ENCODE measurements around the gene LHPP. TPM values are rescaled to one million over a fixed set of nuclear protein-coding genes. Genes with fewer than 3 reads are reported as not detected.

Gene LHPP
- total RNA-seq, 1 experiment from 2014 or later = 24.7 TPM

- Histone ChIP-seq H2AFZ (no peak overlapping the region), H3K79me2 (ENCODE audit: low read depth) (no peaks in the 10 kb centered on the region), H3K4me3 (no peak overlapping the region), H3K27me3 (ENCODE audit: insufficient read depth, low read depth) (no peaks in the 10 kb centered on the region), H3K4me1 (replicated peaks; ENCODE audit: insufficient read depth) (no peaks in the 10 kb centered on the region), H3K36me3 (ENCODE audit: low read depth) (no peaks in the 10 kb centered on the region), H4K20me1 (ENCODE audit: insufficient read depth) (no peaks in the 10 kb centered on the region; the same call in 1 of the 2 replicates), H3K4me2 (no peak overlapping the region), H3K27ac (no peak overlapping the region), H3F3A (ENCODE audit: insufficient read depth, low read depth) (no peaks in the 10 kb centered on the region), H3K9me3 (ENCODE audit: insufficient read depth, low read depth) (no peaks in the 10 kb centered on the region), H3K9me2 (ENCODE audit: insufficient read depth) (no peaks in the 10 kb centered on the region)
- TF ChIP-seq CTCF (conservative IDR thresholded peaks at IDR 0.05) (no peak), EZH2 (IDR thresholded peaks at IDR 0.05; ENCODE audit: low read depth) (no peak)
- no peak for DNase-seq
- CTCF ChIA-PET = no interaction called here
- no TSS peak for BruUV-seq (replicated peaks)
- POLR2A ChIA-PET (ENCODE audit: unreplicated experiment) = no interaction called here
- intact Hi-C loops (cut with micrococcal nuclease; ENCODE audit: unreplicated experiment) = no loop called here
These were observed 130.5 kb downstream of the LHPP start for GRCh38 chr10:124592101-124592500.

- BruUV-seq (replicated peaks) = no TSS peak
- intact Hi-C loops (cut with micrococcal nuclease; ENCODE audit: unreplicated experiment) = no loop called here
- no peak for DNase-seq
- no peaks in the 10 kb centered on the region for H3F3A ChIP-seq (ENCODE audit: insufficient read depth, low read depth)
- no peaks in the 10 kb centered on the region for H3K79me2 ChIP-seq (ENCODE audit: low read depth)
- no peaks in the 10 kb centered on the region for H3K9me3 ChIP-seq (ENCODE audit: insufficient read depth, low read depth)
- no peak overlapping the region for H2AFZ ChIP-seq
- H3K9me2 ChIP-seq (ENCODE audit: insufficient read depth) = no peaks in the 10 kb centered on the region
- H3K4me3 ChIP-seq = no peak overlapping the region
- H3K36me3 ChIP-seq (ENCODE audit: low read depth) = no peaks in the 10 kb centered on the region
- no peak overlapping the region for H3K4me2 ChIP-seq
- ChIA-PET CTCF (no interaction called here), POLR2A (ENCODE audit: unreplicated experiment) (interaction anchor here (0.6 kb wide), 1 partner anchor 27 kb away, joined by 6 read pairs; no protein-coding TSS in a partner anchor)
- TF ChIP-seq CTCF (conservative IDR thresholded peaks at IDR 0.05) = no peak
- no peak for TF ChIP-seq EZH2 (IDR thresholded peaks at IDR 0.05; ENCODE audit: low read depth)
- no peak overlapping the region for H3K27ac ChIP-seq
- no peaks in the 10 kb centered on the region for H3K4me1 ChIP-seq (replicated peaks; ENCODE audit: insufficient read depth)
- H3K27me3 ChIP-seq (ENCODE audit: insufficient read depth, low read depth) = no peaks in the 10 kb centered on the region
- H4K20me1 ChIP-seq (ENCODE audit: insufficient read depth) = no peaks in the 10 kb centered on the region; the same call in 1 of the 2 replicates
These were observed 131.3 kb downstream of the LHPP start for GRCh38 chr10:124592736-124593430.

DNA sequence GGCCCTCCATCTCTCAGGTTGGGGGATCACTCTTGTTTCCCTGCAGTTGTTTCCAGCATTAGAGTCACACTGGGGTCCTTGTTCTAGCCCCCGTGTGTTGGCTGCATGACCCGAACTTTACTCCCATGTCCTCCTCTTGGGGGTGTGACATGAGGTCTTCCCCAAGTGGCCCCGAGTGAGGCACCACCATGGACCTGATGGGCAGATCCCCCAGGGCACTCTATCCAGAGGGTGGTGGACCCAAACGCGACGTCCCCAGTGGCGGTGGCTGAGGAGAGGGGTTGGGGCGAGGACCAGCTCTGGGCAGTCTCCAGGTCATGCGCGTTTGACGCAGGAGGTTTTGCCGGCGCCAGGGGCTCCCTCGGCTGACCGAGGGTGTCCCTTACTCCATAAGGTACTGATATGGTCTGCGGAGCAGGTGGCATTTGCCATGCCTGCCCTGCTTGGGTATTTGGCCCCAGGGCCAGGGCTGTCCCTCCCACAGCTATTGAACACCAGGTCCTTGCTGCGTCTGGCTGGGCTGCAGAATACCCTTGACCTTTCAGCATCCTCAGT lies 131.9 kb downstream of the LHPP start:
- H2AFZ ChIP-seq = no peak overlapping the region
- no peak for TF ChIP-seq EZH2 (IDR thresholded peaks at IDR 0.05; ENCODE audit: low read depth)
- H3K4me3 ChIP-seq = no peak overlapping the region
- intact Hi-C loops (cut with micrococcal nuclease; ENCODE audit: unreplicated experiment) = no loop called here
- H4K20me1 ChIP-seq (ENCODE audit: insufficient read depth) = no peaks in the 10 kb centered on the region; the same call in 1 of the 2 replicates
- no peaks in the 10 kb centered on the region for H3K9me3 ChIP-seq (ENCODE audit: insufficient read depth, low read depth)
- H3K27ac ChIP-seq = no peak overlapping the region
- no peaks in the 10 kb centered on the region for H3K36me3 ChIP-seq (ENCODE audit: low read depth)
- no TSS peak for BruUV-seq (replicated peaks)
- no peaks in the 10 kb centered on the region for H3K27me3 ChIP-seq (ENCODE audit: insufficient read depth, low read depth)
- no peaks in the 10 kb centered on the region for H3F3A ChIP-seq (ENCODE audit: insufficient read depth, low read depth)
- H3K79me2 ChIP-seq (ENCODE audit: low read depth) = no peaks in the 10 kb centered on the region
- DNase-seq = no peak
- H3K4me2 ChIP-seq = no peak overlapping the region
- H3K9me2 ChIP-seq (ENCODE audit: insufficient read depth) = no peaks in the 10 kb centered on the region
- POLR2A ChIA-PET (ENCODE audit: unreplicated experiment) = no interaction called here
- H3K4me1 ChIP-seq (replicated peaks; ENCODE audit: insufficient read depth) = no peaks in the 10 kb centered on the region
- CTCF ChIA-PET = no interaction called here
